CD4-positive, alpha-beta memory T cell (primary cell): ENCODE data around the gene IRX4. TPM values are rescaled to one million over a fixed set of nuclear protein-coding genes. Genes with fewer than 3 reads are reported as not detected.

ENCODE experiments used
- CTCF ChIA-PET: fragments of 350-600 bp; sonication (Branson Sonifier 250); formaldehyde crosslinking; loops from one replicate; lab custom pipeline; 2021; ENCODE audit warnings: inconsistent platforms; ENCODE audit not compliant: partially characterized antibody; lab: Charles Lee
- POLR2A ChIA-PET: fragments of 350-600 bp; sonication (Branson Sonifier 250); formaldehyde crosslinking; loops from one replicate; lab custom pipeline; 2021; ENCODE audit not compliant: partially characterized antibody; lab: Charles Lee
- DNase-seq, 5 donors: peaks; one replicate each; pipeline versions ENCODE4 v3.0.0 to v3.0.0-alpha.2; 2020 to 2022; ENCODE audit warnings: mixed read lengths in 1 of 5
- H3K27ac ChIP-seq: one replicate; pipeline ENCODE4 v1.7.0; 2013; ENCODE audit warnings: low read depth, low read length
- H3K27me3 ChIP-seq: 2 replicates; pipeline ENCODE4 v1.7.0; 2013; ENCODE audit warnings: mild to moderate bottlenecking, low read length, moderate library complexity; ENCODE audit not compliant: insufficient read depth
- H3K36me3 ChIP-seq: 2 replicates; pipeline ENCODE4 v1.7.0; 2013; ENCODE audit warnings: mild to moderate bottlenecking, low read length, moderate library complexity; ENCODE audit not compliant: insufficient read depth
- H3K4me1 ChIP-seq: 2 replicates; pipeline ENCODE4 v1.7.0; 2013; ENCODE audit warnings: mild to moderate bottlenecking, low read length, moderate library complexity; ENCODE audit not compliant: insufficient read depth
- H3K4me3 ChIP-seq, 2 donors: one replicate each; pipeline ENCODE4 v1.7.0; 2013; ENCODE audit warnings: low read length in 2 of 2, mild to moderate bottlenecking in 1 of 2
- H3K9me3 ChIP-seq, 2 donors: one replicate each; pipeline ENCODE4 v1.7.0; 2013; ENCODE audit warnings: low read length in 2 of 2, control low read depth in 1 of 2; ENCODE audit not compliant: control insufficient read depth in 1 of 2
- H3K27ac Mint-ChIP-seq, 7 donors: one replicate each; pipeline ENCODE4 v1.8.0; 2020 to 2021; ENCODE audit warnings: mixed read lengths in 7 of 7, mild to moderate bottlenecking in 6 of 7, inconsistent platforms in 3 of 7, moderate library complexity in 3 of 7
- H3K27me3 Mint-ChIP-seq, 2 donors: one replicate each; pipeline ENCODE4 v1.8.0; 2020 to 2021; ENCODE audit warnings: mixed read lengths in 2 of 2
- H3K36me3 Mint-ChIP-seq, 2 donors: one replicate each; pipeline ENCODE4 v1.8.0; 2020 to 2021; ENCODE audit warnings: mixed read lengths in 2 of 2, inconsistent platforms in 1 of 2, mild to moderate bottlenecking in 1 of 2
- H3K4me1 Mint-ChIP-seq, 4 donors: one replicate each; pipeline ENCODE4 v1.8.0; 2020 to 2021; ENCODE audit warnings: mixed read lengths in 4 of 4, mild to moderate bottlenecking in 1 of 4
- H3K4me3 Mint-ChIP-seq, 8 donors: one replicate each; pipeline ENCODE4 v1.8.0; 2020 to 2021; ENCODE audit warnings: mixed read lengths in 8 of 8, mild to moderate bottlenecking in 7 of 8, moderate library complexity in 6 of 8, inconsistent platforms in 3 of 8
- H3K9me3 Mint-ChIP-seq, 8 donors: one replicate each; pipeline ENCODE4 v1.8.0; 2020 to 2021; ENCODE audit warnings: mixed read lengths in 8 of 8, mild to moderate bottlenecking in 5 of 8, inconsistent platforms in 3 of 8, moderate library complexity in 1 of 8
- intact Hi-C: fragments of 100-400 bp; cut with micrococcal nuclease; formaldehyde crosslinking; loops from one replicate; pipeline ENCODE4 v1.15.1; 2023
- polyA plus RNA-seq, 2 donors: library from polyadenylated mRNA; unstranded; fragments of 300-500 nt; fragmentation: Illumina TruSeq; gene quantifications; one replicate each; pipeline ENCODE4 v1.2.3, GENCODE V29; 2021
- total RNA-seq, 2 experiments: library from RNA; stranded (reverse); gene quantifications; one replicate each; pipeline ENCODE4 v1.2.3, GENCODE V29; 2021

Gene IRX4
- total and polyA plus RNA-seq, 4 experiments from 2014 or later, result not detected

DNA sequence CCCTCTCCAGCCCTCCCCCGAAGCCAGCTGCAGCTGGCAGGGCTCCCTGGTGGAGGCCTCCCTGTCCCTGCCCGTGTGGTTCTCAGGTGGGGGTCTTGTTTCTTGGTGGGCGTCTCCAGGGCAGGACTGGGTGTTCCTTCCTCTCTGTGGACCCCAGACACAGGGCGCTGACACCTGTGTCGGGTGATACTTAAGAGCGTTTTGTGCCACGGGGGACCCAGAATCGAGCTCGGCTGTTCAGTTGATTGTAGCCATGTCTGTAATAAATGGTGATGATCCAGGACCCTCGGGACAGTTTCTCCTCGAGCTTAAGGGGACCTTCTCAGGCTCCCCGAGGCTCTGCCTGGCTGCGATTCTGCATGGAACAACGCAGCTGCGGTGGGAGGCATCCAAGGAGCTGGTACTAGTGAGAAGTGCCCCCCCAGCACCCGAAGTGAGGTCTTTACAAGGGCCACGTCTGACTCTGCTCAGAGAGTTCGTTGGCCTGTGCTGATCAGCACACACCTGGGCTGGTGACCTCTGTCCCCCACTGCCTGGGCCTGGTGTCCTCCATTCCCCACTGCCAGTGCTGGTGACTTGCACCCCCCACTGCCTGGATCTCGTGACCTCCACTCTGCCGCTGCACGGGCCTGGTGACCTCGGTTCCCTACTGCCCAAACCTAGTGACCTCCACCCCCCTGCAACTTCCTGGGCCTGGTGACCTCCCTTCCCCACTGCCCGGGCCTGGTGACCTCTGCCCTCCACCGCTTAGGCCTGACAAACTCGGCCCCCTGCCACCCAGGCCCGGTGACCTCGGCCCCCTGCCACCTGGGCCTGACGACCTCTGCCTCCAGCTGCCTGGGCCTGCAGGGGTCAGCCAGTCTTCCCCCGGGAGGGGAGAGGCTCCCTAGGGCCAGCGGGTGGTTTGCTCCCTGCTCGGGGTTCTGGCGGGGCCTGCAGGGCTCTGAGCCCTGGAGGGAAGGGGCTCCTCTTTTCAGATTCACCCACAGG is 45.5 kb downstream of the IRX4 start:
- Histone ChIP-seq H3K9me3 (no peaks in the 10 kb centered on the region), H3K27ac (no peak overlapping the region), H3K36me3 (no peaks in the 10 kb centered on the region), H3K4me3 (no peak overlapping the region), H3K4me1 (no peaks in the 10 kb centered on the region), H3K27me3 (no peaks in the 10 kb centered on the region)
- ChIA-PET POLR2A (no interaction called here), CTCF (no interaction called here)
- no peaks in the 10 kb centered on the region for H3K36me3 Mint-ChIP-seq
- peak overlapping the region in 1 of 8 donors; percentile 36 for H3K4me3 Mint-ChIP-seq
- no peaks in the 10 kb centered on the region for H3K9me3 Mint-ChIP-seq
- no peak for DNase-seq
- H3K27ac Mint-ChIP-seq, result no peak overlapping the region
- H3K4me1 Mint-ChIP-seq, result peaks cover 0 to 2% (median 0%) of the 10 kb centered on the region in 4 donors
- intact Hi-C loops, result no loop called here
- peaks cover 13 to 22% of the 10 kb centered on the region in 2 donors for H3K27me3 Mint-ChIP-seq

DNA sequence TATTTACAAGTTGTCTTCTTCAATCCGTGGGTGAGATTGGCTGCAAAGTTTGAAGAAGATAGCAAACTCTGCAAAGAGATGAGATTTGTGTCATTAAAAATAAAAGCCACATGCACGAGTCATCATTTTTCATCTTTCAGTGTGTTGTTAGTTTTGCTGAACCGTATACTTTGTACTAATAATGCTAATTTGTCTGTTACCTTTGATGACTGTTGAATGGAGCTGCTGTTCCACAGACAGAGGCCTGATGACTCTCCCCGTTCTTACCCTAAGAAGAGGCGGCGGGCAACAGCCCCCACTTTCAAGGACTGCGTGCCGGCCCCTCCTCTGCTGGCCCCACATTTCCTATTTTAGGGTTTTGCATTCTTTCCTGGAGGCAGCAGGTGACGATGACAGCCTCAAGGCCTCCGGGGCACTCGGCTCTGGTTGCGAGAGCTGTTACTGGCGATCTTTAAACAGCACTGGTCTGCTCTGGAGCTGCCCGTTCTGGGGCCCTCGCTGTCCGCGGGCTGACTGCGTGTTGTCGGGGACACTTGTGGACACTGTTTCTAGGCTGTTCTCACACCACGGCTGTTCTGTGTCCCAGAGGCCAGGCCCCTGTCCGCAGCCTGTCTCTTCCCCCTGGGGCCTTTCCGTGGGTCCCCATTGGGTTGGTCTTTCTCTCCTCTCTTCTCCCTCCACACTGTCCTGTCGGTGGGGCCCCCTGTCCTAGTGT is 46.4 kb downstream of the IRX4 start:
- intact Hi-C loops, result no loop called here
- peaks cover 0 to 2% (median 0%) of the 10 kb centered on the region in 4 donors for H3K4me1 Mint-ChIP-seq
- H3K4me3 ChIP-seq, result no peak overlapping the region
- CTCF ChIA-PET, result no interaction called here
- no peak overlapping the region for H3K27ac Mint-ChIP-seq
- POLR2A ChIA-PET, result no interaction called here
- H3K36me3 ChIP-seq, result no peaks in the 10 kb centered on the region
- no peaks in the 10 kb centered on the region for H3K4me1 ChIP-seq
- peak overlapping the region in 1 of 8 donors; percentile 36 for H3K4me3 Mint-ChIP-seq
- no peaks in the 10 kb centered on the region for H3K36me3 Mint-ChIP-seq
- peaks cover 13 to 21% of the 10 kb centered on the region in 2 donors for H3K27me3 Mint-ChIP-seq
- H3K9me3 ChIP-seq, result no peaks in the 10 kb centered on the region
- DNase-seq, result no peak
- no peaks in the 10 kb centered on the region for H3K27me3 ChIP-seq
- no peaks in the 10 kb centered on the region for H3K9me3 Mint-ChIP-seq
- no peak overlapping the region for H3K27ac ChIP-seq

DNA sequence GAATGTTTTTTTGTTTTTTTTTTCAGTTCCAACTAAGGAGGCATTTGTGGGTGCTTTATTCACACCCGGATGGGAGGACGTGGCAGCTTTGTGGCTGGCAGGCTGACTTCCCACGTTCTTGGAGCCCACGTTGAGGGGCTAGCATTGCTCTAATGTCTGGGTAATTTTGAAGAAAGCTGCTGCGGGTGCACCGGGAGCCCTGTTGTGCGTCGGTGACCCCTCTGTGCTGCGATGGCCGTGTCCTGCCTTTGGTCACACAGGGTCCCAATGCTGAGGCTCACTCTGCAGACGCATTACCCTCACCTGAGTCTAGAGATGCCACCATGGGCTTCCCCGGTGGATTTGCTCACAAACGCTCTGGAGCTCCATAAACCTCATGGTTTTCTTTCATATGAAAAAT is 47.3 kb downstream of the IRX4 start:
- DNase-seq, result no peak
- peaks cover 13 to 18% of the 10 kb centered on the region in 2 donors for H3K27me3 Mint-ChIP-seq
- Histone ChIP-seq H3K27ac (no peak overlapping the region), H3K27me3 (no peaks in the 10 kb centered on the region), H3K9me3 (no peaks in the 10 kb centered on the region), H3K36me3 (no peaks in the 10 kb centered on the region), H3K4me1 (no peaks in the 10 kb centered on the region), H3K4me3 (no peak overlapping the region)
- ChIA-PET CTCF (no interaction called here), POLR2A (no interaction called here)
- H3K9me3 Mint-ChIP-seq, result no peaks in the 10 kb centered on the region
- H3K36me3 Mint-ChIP-seq, result no peaks in the 10 kb centered on the region
- intact Hi-C loops, result no loop called here
- H3K27ac Mint-ChIP-seq, result no peak overlapping the region
- no peak overlapping the region for H3K4me3 Mint-ChIP-seq
- H3K4me1 Mint-ChIP-seq, result peaks cover 0 to under 1% (median 0%) of the 10 kb centered on the region in 4 donors

DNA sequence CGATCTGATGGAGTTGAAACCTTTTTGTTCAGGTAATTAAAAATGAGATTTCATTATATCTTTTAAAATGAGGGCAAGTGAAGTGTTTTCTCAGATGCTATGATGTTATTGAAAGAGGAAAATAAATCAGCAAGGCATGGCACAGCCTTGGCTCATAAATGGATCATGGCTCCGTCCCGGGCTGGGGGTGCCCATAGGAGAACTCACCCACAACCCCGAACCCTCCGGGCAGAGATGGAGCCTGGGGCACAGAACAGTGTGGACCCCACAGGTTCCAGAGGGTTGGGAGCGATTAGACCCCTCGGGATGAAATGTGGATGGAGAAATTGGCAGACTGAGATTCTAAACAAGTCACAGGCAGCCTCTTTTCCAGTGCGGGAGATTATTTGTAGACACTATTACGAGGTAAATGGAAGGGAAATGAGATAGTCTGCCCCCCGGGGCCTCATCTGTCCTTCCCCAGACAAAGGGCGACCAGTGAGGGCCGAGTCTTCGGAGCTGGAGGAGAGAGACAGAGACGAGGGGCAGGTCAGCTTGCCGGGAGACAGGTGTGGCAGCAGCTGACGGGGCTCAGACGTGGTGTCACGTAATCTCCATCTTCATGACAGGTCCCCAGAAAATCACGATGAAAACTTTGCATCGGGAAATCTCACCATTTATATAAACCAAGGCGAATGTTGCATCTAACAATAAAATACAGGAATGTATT is 47.9 kb downstream of the IRX4 start:
- H3K36me3 ChIP-seq, result no peaks in the 10 kb centered on the region
- Mint-ChIP-seq H3K4me3 (no peak overlapping the region), H3K4me1 (no peaks in the 10 kb centered on the region), H3K9me3 (no peaks in the 10 kb centered on the region), H3K27me3 (peaks cover 13 to 17% of the 10 kb centered on the region in 2 donors), H3K27ac (no peak overlapping the region), H3K36me3 (no peaks in the 10 kb centered on the region)
- no peak for DNase-seq
- intact Hi-C loops, result no loop called here
- ChIA-PET CTCF (no interaction called here), POLR2A (no interaction called here)
- H3K27me3 ChIP-seq, result no peaks in the 10 kb centered on the region
- no peak overlapping the region for H3K4me3 ChIP-seq
- H3K9me3 ChIP-seq, result no peaks in the 10 kb centered on the region
- H3K4me1 ChIP-seq, result no peaks in the 10 kb centered on the region
- no peak overlapping the region for H3K27ac ChIP-seq

DNA sequence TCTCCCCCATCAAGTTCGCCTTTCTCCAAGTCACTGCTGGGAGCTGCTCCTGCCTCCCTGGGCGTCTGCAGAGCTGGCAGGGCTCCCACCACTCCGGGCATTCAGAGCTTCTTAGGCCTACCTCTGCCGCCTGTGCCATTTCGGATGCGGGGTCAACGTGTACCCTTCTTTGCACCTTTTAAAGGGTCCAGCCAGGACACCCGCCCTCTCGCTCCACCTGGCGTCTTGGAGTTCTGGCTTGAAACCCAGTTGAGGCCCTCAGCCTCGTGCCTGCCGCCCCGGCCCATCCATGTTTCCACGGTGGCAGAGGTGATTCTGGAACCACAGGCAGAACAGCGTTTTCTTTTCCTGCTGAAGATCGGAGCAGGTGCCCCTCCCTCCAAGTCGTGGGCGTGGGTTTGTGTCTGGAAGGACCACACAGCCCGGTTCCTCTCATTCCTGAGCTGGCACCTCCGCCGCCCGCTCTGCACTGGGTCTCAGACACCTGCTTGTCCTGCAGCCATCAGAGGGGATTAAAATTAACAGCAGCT is 48.6 kb downstream of the IRX4 start:
- H3K9me3 Mint-ChIP-seq, result no peaks in the 10 kb centered on the region
- no peak overlapping the region for H3K4me3 Mint-ChIP-seq
- Histone ChIP-seq H3K4me1 (no peaks in the 10 kb centered on the region), H3K36me3 (no peaks in the 10 kb centered on the region), H3K27me3 (no peaks in the 10 kb centered on the region), H3K27ac (no peak overlapping the region), H3K4me3 (no peak overlapping the region), H3K9me3 (no peaks in the 10 kb centered on the region)
- peaks cover 10 to 11% of the 10 kb centered on the region in 2 donors for H3K27me3 Mint-ChIP-seq
- ChIA-PET POLR2A (no interaction called here), CTCF (no interaction called here)
- no peaks in the 10 kb centered on the region for H3K4me1 Mint-ChIP-seq
- no peaks in the 10 kb centered on the region for H3K36me3 Mint-ChIP-seq
- H3K27ac Mint-ChIP-seq, result no peak overlapping the region
- intact Hi-C loops, result no loop called here
- no peak for DNase-seq

DNA sequence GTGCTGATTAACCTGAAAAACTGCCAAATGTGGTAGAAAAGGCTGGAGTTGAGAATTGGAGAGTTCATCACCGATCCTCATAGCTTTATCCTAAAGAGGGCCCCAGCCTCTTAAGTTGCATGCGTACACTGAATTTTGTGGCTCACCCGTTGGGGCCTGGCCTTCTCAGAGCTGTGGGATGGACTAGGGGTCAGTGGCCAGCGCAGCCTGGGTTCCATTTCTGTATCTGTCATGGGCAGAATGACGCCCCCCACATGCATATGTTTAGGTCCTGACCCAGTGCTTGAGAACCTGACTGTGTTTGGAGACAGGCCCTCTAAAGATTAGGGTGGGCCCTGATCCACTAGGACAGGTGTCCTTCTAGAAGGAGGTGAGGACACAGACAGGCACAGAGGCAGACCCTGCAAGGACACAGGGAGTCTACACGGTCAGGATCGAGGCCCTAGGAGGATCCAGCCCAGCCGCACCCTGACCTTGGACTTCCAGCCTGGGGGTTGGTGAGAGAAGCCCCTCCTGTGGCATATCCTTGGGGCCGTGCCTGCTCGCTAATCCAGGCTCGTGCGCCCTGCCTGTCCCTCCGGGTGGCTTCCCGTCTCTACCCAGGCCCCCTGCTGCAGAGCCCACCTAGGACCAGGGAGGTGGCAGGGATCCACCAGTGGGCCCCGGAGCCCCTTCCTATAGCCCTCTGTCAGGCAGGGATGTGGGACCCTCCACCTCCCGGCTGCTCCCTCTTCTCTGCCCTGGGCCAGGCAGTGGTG is 49.3 kb downstream of the IRX4 start:
- no peak for DNase-seq
- Histone ChIP-seq H3K9me3 (no peaks in the 10 kb centered on the region), H3K36me3 (no peaks in the 10 kb centered on the region), H3K4me1 (no peaks in the 10 kb centered on the region), H3K27ac (no peak overlapping the region), H3K4me3 (no peak overlapping the region), H3K27me3 (no peaks in the 10 kb centered on the region)
- no peaks in the 10 kb centered on the region for H3K36me3 Mint-ChIP-seq
- peaks cover 8 to 11% of the 10 kb centered on the region in 2 donors for H3K27me3 Mint-ChIP-seq
- ChIA-PET POLR2A (no interaction called here), CTCF (no interaction called here)
- H3K4me1 Mint-ChIP-seq, result no peaks in the 10 kb centered on the region
- no peak overlapping the region for H3K4me3 Mint-ChIP-seq
- no peak overlapping the region for H3K27ac Mint-ChIP-seq
- intact Hi-C loops, result no loop called here
- H3K9me3 Mint-ChIP-seq, result no peaks in the 10 kb centered on the region
